A673 (cell line): ENCODE results near the gene CTAG2. TPM values are rescaled to one million over a fixed set of nuclear protein-coding genes. Genes with fewer than 3 reads are reported as not detected.
"Not testable (repeated sequence)": the region's sequence is repeated elsewhere in the genome, so short reads cannot be mapped to it uniquely, and the experiment has no call there.

Source experiments
- BruUV-seq: library from RNA; stranded (reverse); fragments of 400-500 nt; replicated peaks from 2 replicates; lab custom pipeline; 2021; lab: Mats Ljungman, UMichigan
- CTCF ChIA-PET: fragments of 300-600 bp; sonication (Branson Sonifier 250); formaldehyde crosslinking; loops from one replicate; lab custom pipeline; 2022; ENCODE audit warnings: antibody characterized with exemption; lab: Charles Lee
- POLR2A ChIA-PET: fragments of 300-600 bp; sonication (Branson Sonifier 250); formaldehyde crosslinking; loops from one replicate; lab custom pipeline; 2022; ENCODE audit warnings: antibody characterized with exemption; ENCODE audit not compliant: low non-redundant PET; lab: Charles Lee
- DNase-seq: peaks from one replicate; pipeline ENCODE4 v3.0.0-alpha.2; 2015; ENCODE audit warnings: low spot score
- H3K27ac ChIP-seq: fragments of 200-600 bp; sonication (generic); 2 replicates; pipeline ENCODE4 v1.5.1; 2016; ENCODE audit warnings: mixed run types, low read depth, mild to moderate bottlenecking, mixed read lengths, antibody characterized with exemption, low read length; ENCODE audit not compliant: poor library complexity, severe bottlenecking
- H3K27me3 ChIP-seq: fragments of 200-600 bp; sonication (generic); replicated peaks from 2 replicates; pipeline ENCODE4 v1.6.1; 2017; ENCODE audit warnings: mixed run types, low read depth, mild to moderate bottlenecking, mixed read lengths, antibody characterized with exemption, low read length; ENCODE audit not compliant: insufficient read depth, poor library complexity
- H3K36me3 ChIP-seq: fragments of 200-600 bp; sonication (generic); 2 replicates; pipeline ENCODE4 v1.6.1; 2016; ENCODE audit warnings: mixed run types, mild to moderate bottlenecking, mixed read lengths, antibody characterized with exemption, low read length; ENCODE audit not compliant: insufficient read depth, poor library complexity, severe bottlenecking
- H3K4me1 ChIP-seq: fragments of 200-600 bp; sonication (generic); 2 replicates; pipeline ENCODE4 v1.6.1; 2017; ENCODE audit warnings: mixed run types, mild to moderate bottlenecking, mixed read lengths, antibody characterized with exemption, low read length; ENCODE audit not compliant: insufficient read depth, poor library complexity, severe bottlenecking
- H3K4me3 ChIP-seq: fragments of 200-600 bp; sonication (generic); 2 replicates; pipeline ENCODE4 v1.5.1; 2016; ENCODE audit warnings: low read depth, mixed run types, mild to moderate bottlenecking, mixed read lengths, low read length; ENCODE audit not compliant: poor library complexity, severe bottlenecking
- H3K9me3 ChIP-seq: fragments of 200-600 bp; sonication (generic); 2 replicates; pipeline ENCODE4 v1.6.1; 2016; ENCODE audit warnings: mixed run types, low read depth, mild to moderate bottlenecking, mixed read lengths, antibody characterized with exemption, low read length; ENCODE audit not compliant: poor library complexity, severe bottlenecking
- intact Hi-C: fragments of 100-400 bp; cut with micrococcal nuclease; formaldehyde crosslinking; loops from one replicate; pipeline ENCODE4 v1.10.0; 2022; ENCODE audit not compliant: unreplicated experiment
- total RNA-seq: library from RNA; stranded (reverse); gene quantifications from 2 replicates; pipeline ENCODE4 v1.2.3, GENCODE V29; 2021

The CTAG2 gene
- total RNA-seq, 1 experiment from 2014 or later, result not detected

DNA sequence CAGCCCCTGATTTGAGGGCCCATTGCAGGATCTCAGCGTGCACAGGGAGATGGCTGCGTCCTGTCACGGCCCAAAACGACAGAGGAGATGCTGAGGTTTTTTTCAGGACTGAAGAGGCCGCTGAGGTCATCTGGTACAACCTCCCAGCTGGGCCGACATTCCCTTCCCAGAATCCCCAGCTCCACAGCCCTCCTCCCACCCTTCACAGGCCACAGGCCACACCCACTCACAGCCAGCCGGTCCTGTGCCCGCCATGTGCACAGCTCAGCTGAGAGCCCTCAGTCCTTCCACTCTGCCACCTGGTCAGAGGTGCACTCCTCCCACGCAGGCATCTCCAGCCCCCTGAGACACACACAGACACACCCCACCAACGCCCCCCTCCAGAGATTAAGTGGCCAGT, 11.6 kb downstream of the CTAG2 start:
- H3K27me3 ChIP-seq, BruUV-seq, H3K27ac ChIP-seq, intact Hi-C loops, POLR2A ChIA-PET, H3K4me3 ChIP-seq, H3K4me1 ChIP-seq, DNase-seq, H3K9me3 ChIP-seq, CTCF ChIA-PET, H3K36me3 ChIP-seq: not testable (repeated sequence)

DNA sequence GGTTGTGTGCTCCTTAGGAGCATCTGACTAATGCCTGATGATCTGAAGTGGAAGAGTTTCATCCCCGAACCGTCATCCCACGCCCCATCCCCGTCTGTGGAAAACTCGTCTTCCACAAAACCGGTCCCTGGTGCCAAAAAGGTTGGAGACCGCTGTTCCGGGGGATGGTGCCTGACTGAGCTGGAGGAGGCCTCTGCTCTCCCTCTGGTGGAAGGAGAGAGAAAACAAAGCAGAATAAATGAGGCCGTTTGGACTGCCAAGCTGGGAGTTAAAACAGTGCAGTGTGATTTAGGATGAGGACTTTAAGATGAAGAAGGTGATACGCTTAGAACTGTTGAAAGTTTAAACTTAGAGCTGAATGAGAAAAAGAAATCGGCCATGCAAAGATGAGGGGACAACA, 19.7 kb downstream of the CTAG2 start:
- CTCF ChIA-PET, H3K27me3 ChIP-seq, DNase-seq, BruUV-seq, H3K27ac ChIP-seq, intact Hi-C loops, H3K36me3 ChIP-seq, H3K4me3 ChIP-seq, POLR2A ChIA-PET, H3K9me3 ChIP-seq, H3K4me1 ChIP-seq: not testable (repeated sequence)

GRCh38 chrX:154630949-154631348, 22.4 kb downstream of the CTAG2 start:
- H3K27me3 ChIP-seq, H3K27ac ChIP-seq, H3K36me3 ChIP-seq, DNase-seq, H3K4me3 ChIP-seq, intact Hi-C loops, H3K9me3 ChIP-seq, CTCF ChIA-PET, H3K4me1 ChIP-seq, BruUV-seq, POLR2A ChIA-PET: not testable (repeated sequence)

GRCh38 chrX:154628960-154629359, 24.4 kb downstream of the CTAG2 start:
- H3K36me3 ChIP-seq, H3K4me3 ChIP-seq, H3K27ac ChIP-seq, BruUV-seq, H3K9me3 ChIP-seq, H3K4me1 ChIP-seq, CTCF ChIA-PET, DNase-seq, POLR2A ChIA-PET, intact Hi-C loops, H3K27me3 ChIP-seq: not testable (repeated sequence)

DNA sequence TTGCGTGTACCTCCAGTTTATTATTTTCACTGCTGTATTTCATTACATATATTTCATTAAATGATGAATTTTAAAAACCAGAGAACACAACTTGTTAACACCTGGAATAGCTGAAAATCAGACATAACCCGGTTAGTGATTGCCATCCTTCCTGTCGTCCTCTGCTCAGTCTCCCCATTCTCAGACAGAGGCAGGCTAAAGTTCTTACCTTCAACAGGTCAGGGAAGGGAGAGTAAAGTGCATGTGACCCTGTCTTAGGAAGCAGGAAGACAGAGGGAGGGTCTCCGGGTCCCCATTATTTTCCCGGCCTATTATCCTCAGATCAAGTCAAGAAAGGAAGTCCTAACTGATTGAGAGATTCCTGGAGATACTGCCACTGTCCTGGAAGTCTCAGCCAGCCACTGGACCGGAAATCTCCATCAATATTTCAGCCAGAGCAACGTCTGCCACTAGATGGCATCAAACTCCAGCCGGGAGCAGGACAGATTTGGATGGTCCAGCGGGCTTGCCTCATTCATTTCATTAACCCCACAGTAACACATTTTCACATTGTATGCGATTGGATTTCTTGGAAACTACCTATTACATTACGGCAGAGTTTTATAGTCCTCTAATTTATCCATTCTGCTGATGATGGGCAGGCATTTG, 32.5 kb downstream of the CTAG2 start:
- POLR2A ChIA-PET, intact Hi-C loops, H3K9me3 ChIP-seq, H3K4me1 ChIP-seq, H3K4me3 ChIP-seq, H3K27ac ChIP-seq, BruUV-seq, DNase-seq, CTCF ChIA-PET, H3K27me3 ChIP-seq, H3K36me3 ChIP-seq: not testable (repeated sequence)

DNA sequence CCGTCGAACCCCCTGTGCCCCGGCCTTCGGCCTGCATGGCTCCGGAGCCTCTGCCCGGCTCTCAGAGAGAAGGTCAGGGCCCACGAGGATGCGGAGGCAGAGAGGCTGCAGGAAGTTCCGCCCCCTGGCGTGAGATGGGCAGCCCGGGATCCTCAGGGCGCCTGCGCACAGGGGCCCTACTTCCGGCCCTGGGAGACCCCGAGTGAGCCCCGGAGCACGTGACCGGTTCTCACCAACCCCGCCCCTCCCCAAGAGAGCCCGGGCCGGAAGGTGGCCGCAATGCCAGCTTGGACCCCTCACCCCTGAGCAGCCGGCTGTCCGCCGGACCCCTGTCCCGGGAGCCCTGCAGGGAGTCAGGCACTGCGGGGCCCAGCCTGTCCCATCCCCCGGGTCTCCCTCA, 34.2 kb downstream of the CTAG2 start, which contains the start of gene CTAG1B:
CTAG1B (minus strand) TSS at position 101 of the 400 bp plus-strand sequence; CDS start at position 37, 64 bp downstream.
- DNase-seq, POLR2A ChIA-PET, H3K9me3 ChIP-seq, H3K4me1 ChIP-seq, BruUV-seq, H3K27ac ChIP-seq, CTCF ChIA-PET, H3K36me3 ChIP-seq, H3K4me3 ChIP-seq, H3K27me3 ChIP-seq: not testable (repeated sequence)
- intact Hi-C loops, result loop anchor here (10.0 kb wide), 1 partner anchor 106 kb away; no protein-coding TSS in a partner anchor

- CTCF ChIA-PET, result not testable (repeated sequence)
These were observed 39.8 kb downstream of the CTAG2 start for GRCh38 chrX:154613586-154613985.

More at GRCh38 chrX:154613586-154613985, 39.8 kb downstream of the CTAG2 start:
- DNase-seq, H3K9me3 ChIP-seq, H3K27ac ChIP-seq, H3K27me3 ChIP-seq, H3K4me3 ChIP-seq, POLR2A ChIA-PET, H3K4me1 ChIP-seq, BruUV-seq, H3K36me3 ChIP-seq: not testable (repeated sequence)
- intact Hi-C loops, result loop anchor here (10.0 kb wide), 1 partner anchor 111 kb away; no protein-coding TSS in a partner anchor
